ENCODE results near the gene GAP43.

DNA sequence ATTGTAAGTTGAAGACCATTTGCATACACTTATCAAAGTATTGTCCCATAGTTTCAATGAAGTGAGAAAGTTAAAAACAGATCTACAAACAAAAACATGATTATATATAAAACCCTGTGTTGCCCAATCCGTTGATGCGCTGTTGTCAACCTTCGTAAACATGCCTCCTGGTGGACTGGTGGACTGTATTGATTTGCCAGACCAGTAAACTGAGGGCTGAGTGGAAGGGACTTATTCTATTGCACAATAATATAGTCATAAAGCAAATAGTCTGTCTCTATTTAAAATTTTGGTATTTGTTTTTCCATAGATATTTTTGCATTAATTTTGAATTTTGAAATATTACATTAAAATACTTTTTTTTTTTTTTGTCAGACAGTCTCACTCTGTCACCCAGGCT lies 102.5 kb downstream of the GAP43 start:
- TF ChIP-seq POLR2A (IDR thresholded peaks at IDR 0.05; ENCODE audit: low read depth, low read length) = no peak
- no peak for TF ChIP-seq POLR2AphosphoS5 (IDR thresholded peaks at IDR 0.05; ENCODE audit: low read depth, low read length)
- TF ChIP-seq TAF1 (IDR thresholded peaks at IDR 0.05; ENCODE audit: borderline replicate concordance, low read depth, low read length) = no peak

Measured in GM12892 (cell line).